Measurements from ENCODE around the gene ITPKB. TPM values are rescaled to one million over a fixed set of nuclear protein-coding genes. Genes with fewer than 3 reads are reported as not detected.

ITPKB gene
- total and polyA plus RNA-seq, 9 donors: 11.3 to 43.2 (median 20.1) TPM

DNA sequence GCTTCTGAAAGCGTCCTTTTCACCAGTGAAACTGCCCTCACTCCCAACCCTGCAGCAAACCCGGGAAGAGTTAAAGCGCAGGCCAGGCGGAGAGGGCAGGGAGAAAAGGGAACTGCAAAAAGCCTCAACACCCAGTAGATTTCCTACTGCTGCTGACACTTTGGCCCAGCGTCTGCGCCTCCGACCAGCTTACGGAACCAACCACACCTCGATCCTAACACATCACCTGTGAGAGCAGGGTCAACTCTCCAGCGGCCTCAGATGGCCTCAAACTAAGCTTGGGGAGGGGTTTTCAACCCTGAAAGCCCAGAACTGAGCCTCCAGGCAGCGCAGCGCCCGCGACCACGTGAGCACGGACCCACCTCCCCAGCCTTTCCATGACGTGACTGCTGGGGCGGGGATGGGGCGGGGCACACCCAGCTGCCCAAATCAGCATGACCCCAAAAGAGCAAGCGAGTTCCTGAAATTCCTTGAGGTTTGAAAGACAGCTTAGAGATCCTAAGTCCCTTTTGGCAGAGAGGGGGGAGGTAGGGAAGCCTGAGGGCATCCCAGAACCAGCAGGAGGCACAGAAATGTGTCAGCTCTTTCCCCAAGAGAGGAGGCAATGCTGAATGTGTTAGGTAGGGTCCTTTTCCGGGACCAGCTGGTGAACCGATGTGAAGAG lies 59.1 kb downstream of the ITPKB start:
- Histone ChIP-seq H3K9me3 (no peaks in the 10 kb centered on the region), H3K4me1 (ENCODE audit: insufficient read depth) (peaks cover 20% of the 10 kb centered on the region), H3K36me3 (no peaks in the 10 kb centered on the region), H3K27ac (peak overlapping the region; percentile 78 to 94), H3K4me3 (peak overlapping the region; percentile 30), H3K27me3 (no peaks in the 10 kb centered on the region)
- TF ChIP-seq, protein P1, sequence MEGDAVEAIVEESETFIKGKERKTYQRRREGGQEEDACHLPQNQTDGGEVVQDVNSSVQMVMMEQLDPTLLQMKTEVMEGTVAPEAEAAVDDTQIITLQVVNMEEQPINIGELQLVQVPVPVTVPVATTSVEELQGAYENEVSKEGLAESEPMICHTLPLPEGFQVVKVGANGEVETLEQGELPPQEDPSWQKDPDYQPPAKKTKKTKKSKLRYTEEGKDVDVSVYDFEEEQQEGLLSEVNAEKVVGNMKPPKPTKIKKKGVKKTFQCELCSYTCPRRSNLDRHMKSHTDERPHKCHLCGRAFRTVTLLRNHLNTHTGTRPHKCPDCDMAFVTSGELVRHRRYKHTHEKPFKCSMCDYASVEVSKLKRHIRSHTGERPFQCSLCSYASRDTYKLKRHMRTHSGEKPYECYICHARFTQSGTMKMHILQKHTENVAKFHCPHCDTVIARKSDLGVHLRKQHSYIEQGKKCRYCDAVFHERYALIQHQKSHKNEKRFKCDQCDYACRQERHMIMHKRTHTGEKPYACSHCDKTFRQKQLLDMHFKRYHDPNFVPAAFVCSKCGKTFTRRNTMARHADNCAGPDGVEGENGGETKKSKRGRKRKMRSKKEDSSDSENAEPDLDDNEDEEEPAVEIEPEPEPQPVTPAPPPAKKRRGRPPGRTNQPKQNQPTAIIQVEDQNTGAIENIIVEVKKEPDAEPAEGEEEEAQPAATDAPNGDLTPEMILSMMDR (IDR thresholded peaks at IDR 0.05): no peak
- peak; percentile 89 for TF ChIP-seq POLR2A (IDR thresholded peaks at IDR 0.05)
- peak; percentile 77 for TF ChIP-seq EP300 (IDR thresholded peaks at IDR 0.05)
- intact Hi-C loops (cut with DNase I): no loop called here
- 1 to 2% (median 1%) methylated on average over 18 to 22 of the region's 22 CpGs for WGBS, 3 donors
- peak; percentile 84 to 89 (median 88) for DNase-seq

DNA sequence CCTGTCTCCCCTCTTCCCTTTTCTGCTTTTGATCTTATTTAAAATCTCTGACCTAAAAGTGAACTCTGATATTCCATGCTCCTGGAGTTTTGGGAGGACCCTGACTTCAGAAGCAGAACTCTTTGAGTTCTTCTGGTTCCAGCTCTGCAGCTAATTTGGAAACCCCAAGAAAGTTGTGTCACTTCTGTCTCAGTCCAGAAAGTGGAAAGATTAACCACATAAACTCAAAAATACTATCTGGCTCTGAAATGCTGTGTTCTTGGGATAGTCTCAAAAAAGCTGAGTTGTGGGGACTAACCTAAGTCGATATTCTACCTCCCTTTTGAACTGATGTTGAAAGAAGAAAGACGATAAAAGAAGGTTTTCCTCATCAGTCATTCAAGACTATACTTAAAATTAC lies 59.8 kb downstream of the ITPKB start:
- Histone ChIP-seq H3K27ac (peak overlapping the region; percentile 78 to 94), H3K4me3 (no peak overlapping the region), H3K9me3 (no peaks in the 10 kb centered on the region), H3K36me3 (no peaks in the 10 kb centered on the region), H3K4me1 (ENCODE audit: insufficient read depth) (peaks cover 20% of the 10 kb centered on the region), H3K27me3 (no peaks in the 10 kb centered on the region)
- TF ChIP-seq POLR2A (IDR thresholded peaks at IDR 0.05): no peak
- TF ChIP-seq EP300 (IDR thresholded peaks at IDR 0.05): no peak
- intact Hi-C loops (cut with DNase I): no loop called here
- 34 to 41% (median 40%) methylated on average over 2 of the region's 2 CpGs for WGBS, 3 donors
- no peak for DNase-seq

DNA sequence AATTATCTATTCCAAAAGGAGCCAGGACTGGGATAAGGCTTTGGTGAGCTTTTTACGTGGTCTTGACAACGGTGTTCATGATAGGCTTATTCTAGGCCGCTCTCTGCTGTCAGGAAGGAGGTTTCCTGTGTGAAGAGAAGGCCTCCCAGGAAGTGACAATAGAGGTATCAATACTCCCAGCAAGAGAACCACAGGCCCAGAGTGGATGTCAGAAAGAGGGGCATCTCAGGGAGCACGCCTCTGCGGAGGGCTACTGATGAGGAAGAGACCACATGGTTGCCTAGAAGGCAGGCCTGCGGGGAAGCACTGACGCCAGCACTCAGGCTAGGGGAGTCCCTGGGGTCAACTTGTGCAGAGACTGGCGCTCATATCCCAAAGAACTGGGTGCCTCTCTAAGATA lies 60.4 kb downstream of the ITPKB start:
- intact Hi-C loops (cut with DNase I): no loop called here
- TF ChIP-seq EP300 (IDR thresholded peaks at IDR 0.05) (no peak), POLR2A (IDR thresholded peaks at IDR 0.05) (no peak)
- TF ChIP-seq, protein P1 (IDR thresholded peaks at IDR 0.05): no peak
- Histone ChIP-seq H3K9me3 (no peaks in the 10 kb centered on the region), H3K4me3 (no peak overlapping the region), H3K36me3 (no peaks in the 10 kb centered on the region), H3K27me3 (no peaks in the 10 kb centered on the region), H3K27ac (peak overlapping the region; percentile 78 to 94), H3K4me1 (ENCODE audit: insufficient read depth) (peaks cover 20% of the 10 kb centered on the region)
- 90 to 96% (median 93%) methylated on average over 8 of the region's 8 CpGs for WGBS, 3 donors
- no peak for DNase-seq

DNA sequence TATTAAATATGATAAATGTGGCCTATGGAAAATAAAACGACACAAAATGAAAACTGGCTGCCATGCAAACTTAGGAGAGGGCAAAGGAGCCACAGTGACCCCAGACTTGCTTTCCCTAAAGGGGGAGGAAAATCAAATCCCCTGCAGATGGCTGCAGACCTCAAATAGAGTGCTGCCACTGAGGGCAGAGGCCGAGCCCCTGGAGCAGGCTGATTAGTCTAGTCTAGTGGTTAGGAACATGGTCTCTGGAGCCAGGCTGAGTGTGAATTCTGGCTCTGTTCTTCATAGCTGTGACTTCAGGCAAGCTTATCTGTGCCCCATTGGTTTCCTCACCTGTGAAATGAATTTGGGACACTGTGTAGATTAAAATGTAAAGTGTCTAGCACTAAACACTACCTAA lies 60.8 kb downstream of the ITPKB start:
- no peak for DNase-seq
- H3K9me3 ChIP-seq: no peaks in the 10 kb centered on the region
- peaks cover 20% of the 10 kb centered on the region for H3K4me1 ChIP-seq (ENCODE audit: insufficient read depth)
- intact Hi-C loops (cut with DNase I): no loop called here
- no peaks in the 10 kb centered on the region for H3K36me3 ChIP-seq
- H3K4me3 ChIP-seq: no peak overlapping the region
- WGBS, 3 donors: 82 to 87% (median 83%) methylated on average over 2 of the region's 2 CpGs
- peak overlapping the region; percentile 78 to 94 for H3K27ac ChIP-seq
- TF ChIP-seq EP300 (IDR thresholded peaks at IDR 0.05) (no peak), POLR2A (IDR thresholded peaks at IDR 0.05) (no peak)
- TF ChIP-seq, protein P1 (IDR thresholded peaks at IDR 0.05): no peak
- no peaks in the 10 kb centered on the region for H3K27me3 ChIP-seq

All from ovary (tissue), 9 donors.